Measurements from ENCODE around the gene FN1. TPM values are rescaled to one million over a fixed set of nuclear protein-coding genes. Genes with fewer than 3 reads are reported as not detected.

The FN1 gene
- total RNA-seq, 1 experiment from 2014 or later: 102 TPM

GRCh38 chr2:215451012-215451756 lies 15.3 kb upstream of the FN1 start (continued):
- TF ChIP-seq STAT6 (CRISPR knock-in tag; conservative IDR thresholded peaks at IDR 0.05; ENCODE audit: low read depth) (no peak), ZNF232 (CRISPR knock-in tag; IDR thresholded peaks at IDR 0.05) (no peak), PRRX2 (CRISPR knock-in tag; IDR thresholded peaks at IDR 0.05) (no peak), FOXP1 (CRISPR knock-in tag; IDR thresholded peaks at IDR 0.05; ENCODE audit: borderline replicate concordance) (no peak), ZNF138 (CRISPR knock-in tag; conservative IDR thresholded peaks at IDR 0.05) (no peak), ESRRA (CRISPR knock-in tag; IDR thresholded peaks at IDR 0.05; ENCODE audit: borderline replicate concordance) (no peak)
- TF ChIP-seq, protein P1, sequence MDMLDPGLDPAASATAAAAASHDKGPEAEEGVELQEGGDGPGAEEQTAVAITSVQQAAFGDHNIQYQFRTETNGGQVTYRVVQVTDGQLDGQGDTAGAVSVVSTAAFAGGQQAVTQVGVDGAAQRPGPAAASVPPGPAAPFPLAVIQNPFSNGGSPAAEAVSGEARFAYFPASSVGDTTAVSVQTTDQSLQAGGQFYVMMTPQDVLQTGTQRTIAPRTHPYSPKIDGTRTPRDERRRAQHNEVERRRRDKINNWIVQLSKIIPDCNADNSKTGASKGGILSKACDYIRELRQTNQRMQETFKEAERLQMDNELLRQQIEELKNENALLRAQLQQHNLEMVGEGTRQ (CRISPR knock-in tag; IDR thresholded peaks at IDR 0.05): no peak
- TF ChIP-seq, protein P2, sequence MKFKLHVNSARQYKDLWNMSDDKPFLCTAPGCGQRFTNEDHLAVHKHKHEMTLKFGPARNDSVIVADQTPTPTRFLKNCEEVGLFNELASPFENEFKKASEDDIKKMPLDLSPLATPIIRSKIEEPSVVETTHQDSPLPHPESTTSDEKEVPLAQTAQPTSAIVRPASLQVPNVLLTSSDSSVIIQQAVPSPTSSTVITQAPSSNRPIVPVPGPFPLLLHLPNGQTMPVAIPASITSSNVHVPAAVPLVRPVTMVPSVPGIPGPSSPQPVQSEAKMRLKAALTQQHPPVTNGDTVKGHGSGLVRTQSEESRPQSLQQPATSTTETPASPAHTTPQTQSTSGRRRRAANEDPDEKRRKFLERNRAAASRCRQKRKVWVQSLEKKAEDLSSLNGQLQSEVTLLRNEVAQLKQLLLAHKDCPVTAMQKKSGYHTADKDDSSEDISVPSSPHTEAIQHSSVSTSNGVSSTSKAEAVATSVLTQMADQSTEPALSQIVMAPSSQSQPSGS (CRISPR knock-in tag; IDR thresholded peaks at IDR 0.05; ENCODE audit: borderline replicate concordance, low read depth): no peak
- TF ChIP-seq, protein P3, sequence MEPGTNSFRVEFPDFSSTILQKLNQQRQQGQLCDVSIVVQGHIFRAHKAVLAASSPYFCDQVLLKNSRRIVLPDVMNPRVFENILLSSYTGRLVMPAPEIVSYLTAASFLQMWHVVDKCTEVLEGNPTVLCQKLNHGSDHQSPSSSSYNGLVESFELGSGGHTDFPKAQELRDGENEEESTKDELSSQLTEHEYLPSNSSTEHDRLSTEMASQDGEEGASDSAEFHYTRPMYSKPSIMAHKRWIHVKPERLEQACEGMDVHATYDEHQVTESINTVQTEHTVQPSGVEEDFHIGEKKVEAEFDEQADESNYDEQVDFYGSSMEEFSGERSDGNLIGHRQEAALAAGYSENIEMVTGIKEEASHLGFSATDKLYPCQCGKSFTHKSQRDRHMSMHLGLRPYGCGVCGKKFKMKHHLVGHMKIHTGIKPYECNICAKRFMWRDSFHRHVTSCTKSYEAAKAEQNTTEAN (CRISPR knock-in tag; IDR thresholded peaks at IDR 0.05): no peak

DNA sequence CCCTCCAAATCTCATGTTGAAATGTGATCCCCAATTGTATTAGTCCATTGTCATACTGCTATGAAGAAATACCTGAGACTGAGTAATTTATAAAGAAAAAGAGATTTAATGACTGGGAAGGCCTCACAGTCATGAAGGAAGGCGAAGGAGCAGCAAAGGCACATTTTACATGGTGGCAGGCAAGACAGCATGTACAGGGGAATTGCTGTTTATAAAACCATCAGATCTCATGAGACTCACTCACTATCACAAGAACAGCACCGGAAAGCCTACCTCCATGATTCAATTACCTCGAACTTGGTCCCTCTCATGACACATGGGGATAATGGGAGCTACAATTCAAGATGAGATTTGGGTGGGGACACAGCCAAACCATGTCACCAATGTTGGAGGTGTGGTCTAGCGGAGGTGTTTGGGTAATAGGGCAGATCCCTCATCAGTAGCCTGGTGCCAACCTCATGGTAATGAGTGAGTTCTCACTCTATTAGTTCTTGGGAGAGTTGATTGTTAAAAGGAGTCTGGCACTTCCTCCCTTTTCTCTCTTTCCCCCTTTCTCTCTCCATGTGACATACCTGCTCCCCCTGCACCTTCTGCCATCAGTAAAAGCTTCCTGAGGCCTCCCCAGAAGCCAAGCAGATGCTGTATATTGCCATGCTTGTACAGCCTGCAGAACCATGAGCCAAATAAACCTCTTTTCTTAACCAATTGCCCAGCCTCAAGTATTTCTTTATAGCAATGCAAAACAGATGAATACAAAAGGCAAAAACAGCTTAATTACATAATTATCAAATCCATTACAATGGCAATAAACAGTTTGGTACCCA lies 14.5 kb upstream of the FN1 start:
- H3K9me3 Mint-ChIP-seq: peaks cover 14% of the 10 kb centered on the region
- ATAC-seq: no peak
- CTCF ChIA-PET: no interaction called here
- TF ChIP-seq JAZF1 (CRISPR knock-in tag; IDR thresholded peaks at IDR 0.05) (no peak), MAX (CRISPR knock-in tag; IDR thresholded peaks at IDR 0.05) (no peak), ESRRA (CRISPR knock-in tag; IDR thresholded peaks at IDR 0.05; ENCODE audit: borderline replicate concordance) (no peak), NR3C1 (CRISPR knock-in tag; conservative IDR thresholded peaks at IDR 0.05; ENCODE audit: low read depth) (no peak), ZBTB21 (CRISPR knock-in tag; IDR thresholded peaks at IDR 0.05; ENCODE audit: borderline replicate concordance) (no peak), NFATC4 (CRISPR knock-in tag; IDR thresholded peaks at IDR 0.05) (no peak), IRF1 (CRISPR knock-in tag; IDR thresholded peaks at IDR 0.05) (no peak), ZNF121 (CRISPR knock-in tag; IDR thresholded peaks at IDR 0.05) (no peak), FOXJ3 (CRISPR knock-in tag; IDR thresholded peaks at IDR 0.05; ENCODE audit: borderline replicate concordance) (no peak), ZSCAN18 (CRISPR knock-in tag; IDR thresholded peaks at IDR 0.05) (no peak), ATF1 (CRISPR knock-in tag; IDR thresholded peaks at IDR 0.05) (no peak), ZNF396 (CRISPR knock-in tag; IDR thresholded peaks at IDR 0.05; ENCODE audit: borderline replicate concordance) (no peak)
- TF ChIP-seq, protein P4, sequence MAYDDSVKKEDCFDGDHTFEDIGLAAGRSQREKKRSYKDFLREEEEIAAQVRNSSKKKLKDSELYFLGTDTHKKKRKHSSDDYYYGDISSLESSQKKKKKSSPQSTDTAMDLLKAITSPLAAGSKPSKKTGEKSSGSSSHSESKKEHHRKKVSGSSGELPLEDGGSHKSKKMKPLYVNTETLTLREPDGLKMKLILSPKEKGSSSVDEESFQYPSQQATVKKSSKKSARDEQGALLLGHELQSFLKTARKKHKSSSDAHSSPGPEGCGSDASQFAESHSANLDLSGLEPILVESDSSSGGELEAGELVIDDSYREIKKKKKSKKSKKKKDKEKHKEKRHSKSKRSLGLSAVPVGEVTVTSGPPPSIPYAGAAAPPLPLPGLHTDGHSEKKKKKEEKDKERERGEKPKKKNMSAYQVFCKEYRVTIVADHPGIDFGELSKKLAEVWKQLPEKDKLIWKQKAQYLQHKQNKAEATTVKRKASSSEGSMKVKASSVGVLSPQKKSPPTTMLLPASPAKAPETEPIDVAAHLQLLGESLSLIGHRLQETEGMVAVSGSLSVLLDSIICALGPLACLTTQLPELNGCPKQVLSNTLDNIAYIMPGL (CRISPR knock-in tag; IDR thresholded peaks at IDR 0.05): no peak

More for the DNA sequence above, 14.5 kb upstream of the FN1 start:
- DNase-seq (ENCODE audit: low spot score): no peak
- POLR2A ChIA-PET: no interaction called here
- peaks cover 14% of the 10 kb centered on the region for H3K4me1 Mint-ChIP-seq
- H3K36me3 Mint-ChIP-seq: no peaks in the 10 kb centered on the region
- no peak overlapping the region for H3K4me3 Mint-ChIP-seq
- no peak overlapping the region for H3K27ac Mint-ChIP-seq
- H3K27me3 Mint-ChIP-seq (ENCODE audit: low read depth): no peaks in the 10 kb centered on the region

Data from WTC11 (cell line).